HG03039 (cell line): ENCODE measurements around the gene LTBR.

ENCODE experiments used
- ATAC-seq: cut with Tn5 transposase; IDR thresholded peaks from one replicate; pipeline ENCODE4 v1.9.1; 2021; ENCODE audit warnings: mild to moderate bottlenecking, moderate library complexity; ENCODE audit not compliant: unreplicated experiment

The LTBR gene

GRCh38 chr12:6380141-6381121, 3.5 kb upstream of the LTBR start:
- ATAC-seq = no peak

GRCh38 chr12:6382371-6382770, 1.6 kb upstream of the LTBR start:
- no peak for ATAC-seq

GRCh38 chr12:6382982-6383381, 980 bp upstream of the LTBR start:
- ATAC-seq = no peak

- ATAC-seq = no peak
Measured at GRCh38 chr12:6384499-6385436, 806 bp downstream of the LTBR start.

GRCh38 chr12:6386038-6386437, 2.1 kb downstream of the LTBR start:
- ATAC-seq = no peak

- no peak for ATAC-seq
Measured at GRCh38 chr12:6386491-6386890, 2.5 kb downstream of the LTBR start.

GRCh38 chr12:6387541-6387940, 3.6 kb downstream of the LTBR start:
- ATAC-seq = no peak

- ATAC-seq = no peak
Measured at GRCh38 chr12:6390084-6390799, 6.3 kb downstream of the LTBR start.

GRCh38 chr12:6391013-6391412, 7.1 kb downstream of the LTBR start:
- no peak for ATAC-seq

- no peak for ATAC-seq
Measured at GRCh38 chr12:6392504-6392903, 8.5 kb downstream of the LTBR start.

GRCh38 chr12:6393109-6393508, 9.1 kb downstream of the LTBR start:
- no peak for ATAC-seq

- no peak for ATAC-seq
Measured at GRCh38 chr12:6394398-6394797, 10.4 kb downstream of the LTBR start.

- no peak for ATAC-seq
Measured at GRCh38 chr12:6396031-6396430, 12.1 kb downstream of the LTBR start.

GRCh38 chr12:6399884-6400644, 16.1 kb downstream of the LTBR start:
- ATAC-seq = no peak

GRCh38 chr12:6404390-6404789, 20.4 kb downstream of the LTBR start:
- no peak for ATAC-seq

GRCh38 chr12:6405963-6406362, 22.0 kb downstream of the LTBR start:
- ATAC-seq = no peak

- no peak for ATAC-seq
Measured at GRCh38 chr12:6407236-6407954, 23.4 kb downstream of the LTBR start.

- no peak for ATAC-seq
Measured at GRCh38 chr12:6416596-6416995, 32.6 kb downstream of the LTBR start.

- no peak for ATAC-seq
Measured at GRCh38 chr12:6418796-6419195, 34.8 kb downstream of the LTBR start.

- ATAC-seq = no peak
Measured at GRCh38 chr12:6420364-6420763, 36.4 kb downstream of the LTBR start.
